DMS53 treated with DMSO at 0.1 percent for 48 hours (cell line): Measurements from ENCODE around the gene CEP95.
"Not testable (repeated sequence)": the region's sequence is repeated elsewhere in the genome, so short reads cannot be mapped to it uniquely, and the experiment has no call there.

Source experiments
- DNase-seq: peaks from one replicate; lab custom pipeline; 2025; ENCODE audit not compliant: unreplicated experiment; lab: John Stamatoyannopoulos, UW

The CEP95 gene

DNA sequence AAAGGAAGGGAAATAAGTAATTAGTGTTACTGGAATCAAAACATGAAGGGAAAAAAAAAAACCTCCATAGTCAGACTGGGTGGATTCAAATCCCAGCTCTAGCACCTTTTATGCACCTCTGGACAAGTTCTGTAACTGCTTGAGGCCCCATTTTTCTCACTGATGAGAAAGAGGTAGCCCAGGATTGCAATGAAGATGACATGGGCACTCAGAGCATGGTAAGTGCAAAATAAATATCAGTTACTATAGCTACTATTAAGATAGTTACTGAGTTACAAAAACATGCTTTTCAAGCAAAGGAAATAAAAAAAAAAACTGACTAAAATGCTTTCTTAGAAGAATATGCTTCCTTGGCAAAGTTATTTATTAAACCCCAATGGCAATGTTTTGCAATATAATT, 58.8 kb downstream of the CEP95 start:
- peak; percentile 6 for DNase-seq

DNA sequence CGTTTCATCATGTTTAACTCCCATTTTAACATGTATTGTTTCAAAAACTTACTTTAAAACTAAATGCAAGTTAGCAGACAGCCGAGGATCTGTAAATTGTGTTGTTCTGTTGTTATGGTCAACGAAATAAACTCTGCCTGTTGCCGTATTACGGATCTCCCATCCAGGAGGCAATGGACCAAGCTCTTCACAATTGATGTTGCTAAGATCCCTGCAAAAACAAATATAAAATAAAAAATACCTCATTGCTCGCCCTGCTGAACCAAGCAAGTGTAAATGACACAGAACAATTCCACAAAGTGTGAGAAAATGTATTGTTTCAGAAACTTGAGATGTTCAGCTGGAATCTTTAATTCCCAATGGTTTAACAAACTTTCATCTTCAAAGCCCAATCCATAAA, 65.0 kb downstream of the CEP95 start:
- no peak for DNase-seq

DNA sequence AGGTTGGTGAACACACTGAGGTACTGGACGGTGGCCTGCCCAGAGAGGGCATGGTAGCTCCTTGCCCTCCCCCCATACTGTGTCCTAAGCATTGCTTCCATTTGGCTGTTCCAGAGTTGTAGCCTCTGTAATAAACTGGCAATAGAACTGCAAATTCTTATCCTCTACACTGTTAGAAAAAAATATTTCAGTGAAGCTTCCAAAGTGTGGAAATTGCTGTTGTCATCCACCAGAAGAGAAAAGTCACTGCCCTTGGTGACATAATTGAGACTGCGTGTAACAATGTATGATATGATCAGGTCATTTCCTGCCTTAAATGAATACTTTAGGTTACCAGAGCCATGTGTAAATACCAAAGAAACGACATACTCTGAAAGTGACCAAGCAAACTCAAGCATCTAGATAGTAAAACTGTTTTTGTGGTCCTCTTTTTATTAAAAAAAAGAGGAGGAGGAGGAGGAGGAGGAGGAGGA, 65.9 kb downstream of the CEP95 start:
- no peak for DNase-seq

DNA sequence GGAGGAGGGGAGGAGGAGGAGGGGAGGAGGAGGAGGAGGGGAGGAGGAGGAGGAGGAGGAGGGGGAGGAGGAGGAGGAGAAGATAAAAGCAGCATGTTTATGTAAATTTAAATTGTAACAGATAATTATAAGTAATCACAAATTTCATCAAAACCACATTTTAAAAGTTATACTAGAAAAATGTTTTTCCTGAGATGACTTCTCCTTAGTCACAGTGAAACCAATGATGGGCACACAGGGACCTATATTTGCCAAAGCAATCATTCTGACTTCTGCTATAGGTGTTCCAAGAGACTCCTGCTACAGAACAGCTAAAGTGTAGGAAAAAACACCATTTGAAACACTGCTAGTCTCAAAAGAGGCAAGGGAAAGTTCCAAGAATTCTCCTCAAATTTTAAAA, 66.4 kb downstream of the CEP95 start:
- DNase-seq, result no peak

DNA sequence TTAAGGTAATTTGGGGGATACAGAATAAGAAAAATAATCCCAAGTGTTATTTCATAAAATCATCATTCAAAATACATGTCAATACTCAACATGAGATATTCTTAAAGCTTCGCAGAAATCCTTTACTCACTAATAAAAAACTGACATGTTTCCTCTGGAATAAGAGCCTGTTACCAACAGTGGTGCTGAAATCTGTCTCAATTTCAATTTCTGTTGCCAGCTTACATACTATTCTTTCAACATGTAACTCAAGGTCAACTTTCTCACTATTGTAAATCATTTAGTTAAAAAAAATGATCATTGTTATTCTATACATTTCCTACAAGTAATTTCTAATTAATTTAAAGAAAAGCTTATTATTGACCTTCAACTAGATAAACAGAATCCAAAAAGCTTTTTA, 67.9 kb downstream of the CEP95 start:
- no peak for DNase-seq

DNA sequence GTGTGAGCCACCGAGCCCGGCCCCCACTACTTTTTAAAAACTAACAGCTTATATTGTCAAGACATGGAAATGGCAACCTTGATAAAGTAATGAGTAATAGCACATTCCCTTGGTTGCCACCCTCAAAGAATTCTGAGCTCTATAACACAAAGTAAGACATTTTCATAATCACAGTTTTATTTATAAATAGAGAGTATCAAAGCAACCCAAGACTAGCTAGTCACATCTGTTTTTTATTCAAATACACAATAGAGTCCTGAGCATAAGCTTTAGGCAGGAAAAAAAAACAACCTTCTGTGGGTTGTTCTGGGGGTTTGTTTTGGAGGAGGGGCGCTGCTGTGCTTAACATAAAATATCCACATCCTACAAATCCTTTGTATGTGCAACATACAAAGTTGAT, 68.7 kb downstream of the CEP95 start:
- DNase-seq, result no peak

DNA sequence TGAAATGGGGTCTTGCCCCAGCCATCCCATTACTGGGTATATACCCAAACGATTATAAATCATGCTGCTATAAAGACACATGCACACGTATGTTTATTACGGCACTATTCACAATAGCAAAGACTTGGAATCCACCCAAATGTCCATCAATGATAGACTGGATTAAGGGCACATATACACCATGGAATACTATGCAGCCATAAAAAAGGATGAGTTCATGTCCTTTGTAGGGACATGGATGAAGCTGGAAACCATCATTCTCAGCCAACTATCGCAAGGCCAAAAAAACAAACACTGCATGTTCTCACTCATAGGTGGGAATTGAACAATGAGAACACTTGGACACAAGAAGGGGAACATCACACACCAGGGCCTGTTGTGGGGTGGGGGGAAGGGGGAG, 70.2 kb downstream of the CEP95 start:
- DNase-seq, result not testable (repeated sequence)

DNA sequence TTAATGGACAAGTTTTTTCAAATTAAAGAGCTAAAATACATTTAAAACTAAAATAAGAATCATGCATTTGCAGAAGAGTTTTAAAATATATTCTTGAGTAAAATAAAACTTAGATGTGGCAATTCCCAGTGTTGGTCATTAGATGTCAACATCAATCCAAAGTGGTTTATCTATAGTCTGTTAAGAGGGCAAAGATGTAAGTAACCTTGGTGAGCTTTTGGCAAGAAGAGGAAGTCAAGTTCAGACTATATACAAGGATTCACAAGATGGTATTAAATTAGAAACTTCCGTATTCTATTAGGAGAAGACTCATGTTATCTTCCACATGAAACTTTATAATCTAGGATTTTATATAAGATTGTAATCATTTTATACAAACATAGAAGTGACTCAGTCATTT, 73.1 kb downstream of the CEP95 start:
- DNase-seq, result no peak

DNA sequence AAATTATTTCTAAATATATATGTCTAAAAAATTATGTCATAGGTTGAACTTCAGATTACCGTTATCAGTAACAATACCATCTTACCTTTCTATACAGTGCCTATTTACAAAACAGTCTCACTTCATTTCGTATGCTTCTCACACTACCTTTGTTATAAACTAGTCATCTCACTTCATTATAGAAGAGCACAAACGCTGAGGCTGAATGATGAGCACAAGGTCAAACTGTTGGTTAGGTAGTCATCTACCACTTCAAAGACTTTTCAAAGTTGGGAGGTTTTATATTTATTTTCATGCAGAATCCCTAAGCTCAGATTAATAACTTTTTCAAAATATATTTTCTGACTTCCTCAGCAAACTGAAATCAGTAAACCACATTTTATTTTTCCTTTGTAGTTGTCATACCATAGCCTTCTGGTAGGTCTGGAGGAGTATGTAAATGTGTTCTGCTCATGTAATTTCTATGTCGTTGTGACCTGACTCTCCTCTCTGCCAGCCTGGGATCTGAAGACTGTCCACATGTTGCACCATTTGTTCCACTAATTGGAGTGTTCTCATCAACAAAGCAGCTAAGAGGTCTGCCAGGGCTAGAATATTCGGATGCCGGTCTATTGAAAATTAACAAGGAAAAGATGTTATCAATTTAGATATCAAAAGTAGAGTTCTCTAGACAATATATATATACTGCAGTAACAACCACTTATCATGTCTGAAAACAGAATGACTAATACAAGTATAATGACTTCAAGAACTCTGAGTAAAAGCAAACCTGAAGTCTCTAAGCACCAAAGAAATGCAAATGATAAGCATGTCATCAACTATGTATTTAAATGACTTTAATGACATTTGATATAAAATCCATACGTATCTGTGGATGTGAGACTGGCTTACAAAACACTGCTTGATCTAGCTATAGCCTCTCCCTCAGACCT, 73.9 kb downstream of the CEP95 start:
- no peak for DNase-seq

DNA sequence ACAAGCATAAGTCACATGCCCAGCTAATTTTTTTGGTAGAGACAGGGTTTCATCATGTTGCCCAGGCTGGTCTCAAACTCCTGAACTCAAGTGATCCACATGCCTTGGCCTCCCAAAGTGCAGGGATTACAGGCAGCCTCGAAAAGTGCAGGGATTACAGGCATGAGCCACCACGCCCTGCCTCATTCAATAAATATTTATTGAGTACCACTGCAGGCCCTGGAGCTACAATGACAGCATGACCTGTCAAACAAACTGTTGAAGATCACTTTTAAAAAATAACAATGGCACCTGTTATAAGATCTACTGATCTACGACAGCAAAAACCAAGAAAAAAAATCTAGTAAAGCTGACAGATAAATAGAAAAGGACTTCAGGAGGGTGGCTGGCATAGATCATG, 76.3 kb downstream of the CEP95 start:
- DNase-seq, result no peak

DNA sequence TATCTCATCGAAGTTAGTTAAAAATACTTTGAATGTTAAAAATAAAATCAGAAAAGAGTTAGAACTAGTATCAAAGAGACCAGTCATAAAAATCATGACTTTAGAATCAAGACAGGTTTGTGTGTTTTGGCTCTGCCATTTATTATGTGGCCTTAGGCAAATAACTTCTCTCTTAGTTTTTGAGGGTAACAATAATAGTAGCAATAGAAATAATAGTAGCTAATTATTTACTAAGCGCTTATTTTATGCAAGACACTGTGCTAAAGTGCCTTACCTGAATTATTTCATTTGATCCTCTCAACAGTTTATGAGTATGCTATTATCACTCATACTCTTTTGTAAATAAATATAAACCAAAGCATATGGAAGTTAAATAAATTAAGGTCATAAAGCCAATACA, 78.4 kb downstream of the CEP95 start:
- DNase-seq, result no peak
